Bronchial epithelial cell (primary cell): Measurements from ENCODE around the gene CDH7. TPM values are rescaled to one million over a fixed set of nuclear protein-coding genes. Genes with fewer than 3 reads are reported as not detected.

Experiments used
- DNase-seq: peaks from one replicate; pipeline ENCODE4 v3.0.0-alpha.2; 2010; ENCODE audit warnings: low read depth
- FAIRE-seq: peaks from 2 replicates; lab custom pipeline; 2011; peaks lifted over from hg19 to GRCh38; lab: Jason Lieb, UNC
- H3K27me3 ChIP-seq: 2 replicates; pipeline ENCODE4 v1.5.1; 2011; ENCODE audit warnings: low read length; ENCODE audit not compliant: control insufficient read depth, insufficient read depth
- H3K36me3 ChIP-seq: 2 replicates; pipeline ENCODE4 v1.5.1; 2011; ENCODE audit warnings: low read length; ENCODE audit not compliant: control insufficient read depth, insufficient read depth
- H3K4me3 ChIP-seq: 2 replicates; pipeline ENCODE4 v1.5.1; 2011; ENCODE audit warnings: mild to moderate bottlenecking, low read depth, low read length, control low read depth
- total RNA-seq: library from RNA; depleted of rRNA; stranded (reverse); fragments of >200 nt; gene quantifications from 2 replicates; pipeline ENCODE4 v1.2.1, GENCODE V29; 2014
- TF ChIP-seq, protein P1 (sequence below): IDR thresholded peaks from 2 replicates; pipeline ENCODE4 v1.5.1; 2011; ENCODE audit warnings: mild to moderate bottlenecking, moderate library complexity, low read length, control low read depth, inconsistent platforms; ENCODE audit not compliant: insufficient read depth, severe bottlenecking

The CDH7 gene
- total RNA-seq, 1 donor from 2014 or later = not detected

GRCh38 chr18:65725251-65726050 is 25.4 kb upstream of the CDH7 start:
- DNase-seq (peak; percentile 29), FAIRE-seq (no peak)
- H3K36me3 ChIP-seq = no peaks in the 10 kb centered on the region
- no peaks in the 10 kb centered on the region for H3K27me3 ChIP-seq
- TF ChIP-seq, protein P1, sequence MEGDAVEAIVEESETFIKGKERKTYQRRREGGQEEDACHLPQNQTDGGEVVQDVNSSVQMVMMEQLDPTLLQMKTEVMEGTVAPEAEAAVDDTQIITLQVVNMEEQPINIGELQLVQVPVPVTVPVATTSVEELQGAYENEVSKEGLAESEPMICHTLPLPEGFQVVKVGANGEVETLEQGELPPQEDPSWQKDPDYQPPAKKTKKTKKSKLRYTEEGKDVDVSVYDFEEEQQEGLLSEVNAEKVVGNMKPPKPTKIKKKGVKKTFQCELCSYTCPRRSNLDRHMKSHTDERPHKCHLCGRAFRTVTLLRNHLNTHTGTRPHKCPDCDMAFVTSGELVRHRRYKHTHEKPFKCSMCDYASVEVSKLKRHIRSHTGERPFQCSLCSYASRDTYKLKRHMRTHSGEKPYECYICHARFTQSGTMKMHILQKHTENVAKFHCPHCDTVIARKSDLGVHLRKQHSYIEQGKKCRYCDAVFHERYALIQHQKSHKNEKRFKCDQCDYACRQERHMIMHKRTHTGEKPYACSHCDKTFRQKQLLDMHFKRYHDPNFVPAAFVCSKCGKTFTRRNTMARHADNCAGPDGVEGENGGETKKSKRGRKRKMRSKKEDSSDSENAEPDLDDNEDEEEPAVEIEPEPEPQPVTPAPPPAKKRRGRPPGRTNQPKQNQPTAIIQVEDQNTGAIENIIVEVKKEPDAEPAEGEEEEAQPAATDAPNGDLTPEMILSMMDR = peak; percentile 54
- H3K4me3 ChIP-seq = no peak overlapping the region

- Histone ChIP-seq H3K4me3 (no peak overlapping the region), H3K36me3 (no peaks in the 10 kb centered on the region), H3K27me3 (no peaks in the 10 kb centered on the region)
- FAIRE-seq = no peak
- DNase-seq = no peak
- TF ChIP-seq, protein P1 = no peak
These were observed 15.7 kb upstream of the CDH7 start for GRCh38 chr18:65735155-65735554.

DNA sequence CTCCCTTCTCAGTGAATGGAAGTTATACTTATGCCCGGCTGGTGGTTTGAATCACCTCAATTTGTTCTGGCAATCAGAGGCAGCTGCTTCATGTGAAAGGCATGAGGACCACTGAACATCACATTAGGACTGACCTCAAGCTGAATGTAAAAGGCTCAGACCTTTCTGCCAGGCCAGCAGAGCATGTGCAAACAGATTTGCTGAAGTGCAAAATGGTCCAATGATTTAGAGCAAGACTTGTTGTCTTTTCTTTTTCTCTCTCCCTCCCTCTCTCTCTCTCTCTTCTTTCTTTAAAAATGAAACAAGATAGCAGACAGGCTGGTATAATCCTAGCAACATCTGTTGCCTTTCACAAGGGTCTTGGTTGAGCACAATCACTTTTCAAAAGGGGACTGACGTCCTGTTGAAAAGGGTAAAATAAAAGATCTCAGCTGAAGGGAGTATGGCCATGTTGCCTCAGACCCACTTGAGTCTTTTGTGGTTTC is 13.3 kb upstream of the CDH7 start:
- H3K4me3 ChIP-seq = no peak overlapping the region
- FAIRE-seq (peak; percentile 88), DNase-seq (no peak)
- H3K36me3 ChIP-seq = no peaks in the 10 kb centered on the region
- TF ChIP-seq, protein P1 = no peak
- no peaks in the 10 kb centered on the region for H3K27me3 ChIP-seq

DNA sequence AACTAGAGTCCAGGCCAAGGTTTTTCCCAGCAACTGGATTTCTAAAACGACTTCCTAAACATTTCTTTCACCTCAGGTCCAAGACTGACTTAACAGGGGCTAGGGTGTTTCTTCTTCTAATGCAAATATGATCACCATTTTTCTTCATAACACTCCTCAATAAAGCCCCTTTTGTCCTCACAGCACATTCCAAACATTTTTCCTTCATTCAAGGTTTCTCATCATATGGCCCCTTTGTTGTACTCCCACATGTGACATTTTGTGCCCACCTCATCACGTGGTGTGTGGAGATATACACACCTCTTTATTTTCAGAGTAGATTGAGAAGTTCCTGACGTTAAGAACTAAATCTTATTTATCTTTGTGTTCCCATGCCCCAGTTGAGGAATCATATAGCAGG is 3.9 kb upstream of the CDH7 start:
- FAIRE-seq = no peak
- peaks cover 10% of the 10 kb centered on the region for H3K27me3 ChIP-seq
- H3K4me3 ChIP-seq = no peak overlapping the region
- H3K36me3 ChIP-seq = no peaks in the 10 kb centered on the region
- TF ChIP-seq, protein P1 = no peak
- DNase-seq = no peak

DNA sequence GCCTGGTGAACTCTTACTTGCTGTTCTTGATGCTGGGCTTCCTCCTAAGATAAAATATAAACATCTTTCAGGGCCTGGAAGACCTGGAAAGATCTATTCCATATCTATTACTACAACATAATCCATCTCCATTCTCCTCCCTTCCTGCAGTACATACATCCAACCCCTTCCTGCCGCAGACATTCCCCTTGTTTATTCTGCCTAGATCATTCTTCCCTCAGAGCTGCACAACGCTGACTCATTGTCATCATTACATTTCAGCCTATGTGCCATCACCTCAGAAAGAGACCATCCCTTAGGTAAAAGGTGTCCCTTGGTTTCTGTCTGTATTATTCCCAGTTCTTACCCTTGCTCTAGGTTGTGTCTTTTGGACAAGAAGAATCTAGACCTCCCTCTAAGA is 2.5 kb upstream of the CDH7 start:
- DNase-seq = no peak
- no peak overlapping the region for H3K4me3 ChIP-seq
- TF ChIP-seq, protein P1 = no peak
- no peak for FAIRE-seq
- H3K27me3 ChIP-seq = peaks cover 10% of the 10 kb centered on the region
- H3K36me3 ChIP-seq = no peaks in the 10 kb centered on the region

- peaks cover 10% of the 10 kb centered on the region for H3K27me3 ChIP-seq
- FAIRE-seq (no peak), DNase-seq (peak; percentile 19)
- no peaks in the 10 kb centered on the region for H3K36me3 ChIP-seq
- TF ChIP-seq, protein P1 = no peak
- no peak overlapping the region for H3K4me3 ChIP-seq
These were observed 971 bp upstream of the CDH7 start for GRCh38 chr18:65749841-65750240.
